Ishikawa (cell line): Measurements from ENCODE around the gene DNAH8.

ENCODE experiments used
- CEBPB ChIP-seq: IDR thresholded peaks from 2 replicates; pipeline ENCODE4 v1.6.1; 2012
- CREB1 ChIP-seq: IDR thresholded peaks from 2 replicates; pipeline ENCODE4 v1.6.1; 2012; ENCODE audit warnings: low read depth
- EGR1 ChIP-seq: IDR thresholded peaks from 2 replicates; pipeline ENCODE4 v1.6.1; 2012
- EP300 ChIP-seq: IDR thresholded peaks from 2 replicates; pipeline ENCODE4 v1.6.1; 2012; ENCODE audit warnings: borderline replicate concordance
- FOXM1 ChIP-seq: IDR thresholded peaks from 2 replicates; pipeline ENCODE4 v1.6.1; 2012; ENCODE audit warnings: low read depth, borderline replicate concordance
- MAX ChIP-seq: IDR thresholded peaks from 2 replicates; pipeline ENCODE4 v1.6.1; 2012
- NFIC ChIP-seq: IDR thresholded peaks from 2 replicates; pipeline ENCODE4 v1.6.1; 2012
- RAD21 ChIP-seq: IDR thresholded peaks from 2 replicates; pipeline ENCODE4 v1.6.1; 2012; ENCODE audit warnings: low read depth
- REST ChIP-seq: IDR thresholded peaks from 2 replicates; pipeline ENCODE4 v1.6.1; 2012; ENCODE audit warnings: low read depth, mild to moderate bottlenecking
- TAF1 ChIP-seq: IDR thresholded peaks from 2 replicates; pipeline ENCODE4 v1.6.1; 2012; ENCODE audit warnings: low read depth, mild to moderate bottlenecking
- TCF12 ChIP-seq: IDR thresholded peaks from 2 replicates; pipeline ENCODE4 v1.6.1; 2012; ENCODE audit warnings: low read depth
- TEAD4 ChIP-seq: IDR thresholded peaks from 2 replicates; pipeline ENCODE4 v1.6.1; 2012
- USF1 ChIP-seq: IDR thresholded peaks from 2 replicates; pipeline ENCODE4 v1.6.1; 2012
- YY1 ChIP-seq: IDR thresholded peaks from 2 replicates; pipeline ENCODE4 v1.6.1; 2012; ENCODE audit warnings: low read depth
- ZBTB7A ChIP-seq: IDR thresholded peaks from 2 replicates; pipeline ENCODE4 v1.6.1; 2012; ENCODE audit warnings: low read depth

DNAH8 gene

GRCh38 chr6:38767560-38767959 lies 52.4 kb downstream of the DNAH8 start:
- TF ChIP-seq TCF12 (no peak), YY1 (no peak), TEAD4 (no peak), ZBTB7A (no peak), EGR1 (no peak), EP300 (no peak), USF1 (no peak), CREB1 (no peak), FOXM1 (no peak), MAX (no peak), RAD21 (no peak), REST (no peak), TAF1 (no peak), NFIC (no peak), CEBPB (no peak)

- TF ChIP-seq RAD21: peak; percentile 66
- no peak for TF ChIP-seq USF1
- no peak for TF ChIP-seq CEBPB
- TF ChIP-seq EP300: no peak
- TF ChIP-seq FOXM1: no peak
- TF ChIP-seq EGR1: no peak
- no peak for TF ChIP-seq REST
- TF ChIP-seq YY1: no peak
These were observed 58.2 kb downstream of the DNAH8 start for GRCh38 chr6:38773338-38773737.

- no peak for TF ChIP-seq USF1
- TF ChIP-seq REST: no peak
- TF ChIP-seq NFIC: no peak
- no peak for TF ChIP-seq RAD21
These were observed 60.0 kb downstream of the DNAH8 start for GRCh38 chr6:38774929-38775707.

GRCh38 chr6:38775870-38776269 lies 60.8 kb downstream of the DNAH8 start:
- TF ChIP-seq EP300 (no peak), TEAD4 (no peak), EGR1 (no peak), REST (no peak), FOXM1 (no peak), TCF12 (no peak), MAX (no peak), RAD21 (no peak), YY1 (no peak), ZBTB7A (no peak), USF1 (no peak), CEBPB (no peak), TAF1 (no peak), NFIC (no peak), CREB1 (no peak)
